K562 (cell line): ENCODE measurements around the gene MAPK8IP2. TPM values are rescaled to one million over a fixed set of nuclear protein-coding genes. Genes with fewer than 3 reads are reported as not detected.

Experiments
- ATAC-seq: fragments of 200-7000 bp; cut with Tn5 transposase; 3 replicates; pipeline ENCODE4 v1.9.1; 2020; ENCODE audit warnings: moderate library complexity
- BruUV-seq: library from RNA; stranded (reverse); fragments of 400-500 nt; replicated peaks from 2 replicates; lab custom pipeline; 2021; lab: Mats Ljungman, UMichigan
- CTCF ChIA-PET: fragments of 300-600 bp; formaldehyde crosslinking; extraction: SDS; loops from one replicate; lab custom pipeline; 2021; ENCODE audit warnings: low intra/inter-chr PET ratio; lab: Yijun Ruan, JAX
- POLR2A ChIA-PET: fragments of 300-600, 350-650 bp; sonication (Branson Sonifier 250); formaldehyde crosslinking; extraction: SDS; loops from one replicate; lab custom pipeline; 2021; ENCODE audit warnings: antibody characterized with exemption, inconsistent platforms; lab: Yijun Ruan, JAX
- DNase-seq, 4 experiments: peaks; one replicate each; pipeline versions ENCODE4 v3.0.0 to v3.0.0-alpha.2; 2011 to 2018; ENCODE audit warnings: low spot score in 3 of 4, mixed read lengths in 3 of 4; ENCODE audit errors: extremely low read depth in 1 of 4
- FAIRE-seq: peaks from 2 replicates; lab custom pipeline; 2011; peaks lifted over from hg19 to GRCh38; lab: Jason Lieb, UNC
- H2AFZ ChIP-seq: 2 replicates; pipeline ENCODE4 v1.6.0; 2011; ENCODE audit warnings: low read depth, low read length, control low read depth, inconsistent platforms
- H3K27ac ChIP-seq: fragments of 200-600 bp; 3 replicates; pipeline ENCODE4 v1.8.0; 2011; ENCODE audit warnings: low read depth, mild to moderate bottlenecking, control low read depth, inconsistent platforms, low read length, moderate library complexity, mixed read lengths; ENCODE audit errors: extremely low read depth
- H3K27me3 ChIP-seq, 2 experiments: fragments of 300-600 bp in 1 of 2; 2 replicates in 1 of 2; 3 replicates in 1 of 2; pipeline versions ENCODE4 v1.6.0 to v1.8.0; 2011; ENCODE audit warnings: inconsistent platforms in 2 of 2, low read length in 2 of 2, mild to moderate bottlenecking in 1 of 2, mixed read lengths in 1 of 2, moderate library complexity in 1 of 2; ENCODE audit not compliant: control insufficient read depth in 2 of 2, insufficient read depth in 2 of 2
- H3K36me3 ChIP-seq: fragments of 300-600 bp; 3 replicates; pipeline ENCODE4 v1.8.0; 2011; ENCODE audit warnings: mild to moderate bottlenecking, low read length, inconsistent platforms; ENCODE audit not compliant: control insufficient read depth, insufficient read depth
- H3K4me1 ChIP-seq, 2 experiments: fragments of 200-600 bp in 1 of 2; replicated peaks in 1 of 2; 2 replicates in 1 of 2; 3 replicates in 1 of 2; pipeline versions ENCODE4 v1.5.1 to v1.8.0; 2011; ENCODE audit warnings: inconsistent platforms in 2 of 2, low read length in 2 of 2, mild to moderate bottlenecking in 1 of 2, mixed read lengths in 1 of 2, moderate library complexity in 1 of 2; ENCODE audit not compliant: control insufficient read depth in 2 of 2, insufficient read depth in 2 of 2
- H3K4me2 ChIP-seq: 2 replicates; pipeline ENCODE4 v1.6.1; 2011; ENCODE audit warnings: low read length, control low read depth, inconsistent platforms, mixed read lengths; ENCODE audit not compliant: insufficient read depth
- H3K4me3 ChIP-seq: fragments of 200-600 bp; sonication (generic), shearing (Covaris generic); 2 replicates; pipeline ENCODE4 v1.5.1; 2016; ENCODE audit warnings: control low read depth, inconsistent platforms
- H3K79me2 ChIP-seq: fragments of 200-600 bp; 3 replicates; pipeline ENCODE4 v1.8.0; 2011; ENCODE audit warnings: low read length, inconsistent platforms; ENCODE audit not compliant: control insufficient read depth, insufficient read depth
- H3K9ac ChIP-seq, 2 experiments: 2 replicates each; pipeline versions ENCODE4 v1.6.0 to v1.6.1; 2011; ENCODE audit warnings: low read depth in 2 of 2, low read length in 2 of 2, control low read depth in 1 of 2, inconsistent platforms in 1 of 2, mild to moderate bottlenecking in 1 of 2, mixed read lengths in 1 of 2; ENCODE audit not compliant: insufficient read depth in 1 of 2
- H3K9me1 ChIP-seq: one replicate; pipeline ENCODE4 v1.6.0; 2011; ENCODE audit warnings: inconsistent platforms, mild to moderate bottlenecking, low read length, moderate library complexity; ENCODE audit not compliant: control insufficient read depth, insufficient read depth
- H3K9me3 ChIP-seq: replicated peaks from 2 replicates; pipeline ENCODE4 v1.5.1; 2011; ENCODE audit warnings: low read depth, low read length, inconsistent platforms; ENCODE audit not compliant: control insufficient read depth, insufficient read depth
- H4K20me1 ChIP-seq: replicated peaks from 2 replicates; pipeline ENCODE4 v1.6.1; 2011; ENCODE audit warnings: low read length, inconsistent platforms, mixed read lengths; ENCODE audit not compliant: control insufficient read depth, insufficient read depth
- CHD1 ChIP-seq: fragments of 200-600 bp; sonication (generic); IDR thresholded peaks from one replicate; pipeline ENCODE4 v1.6.1; 2012; ENCODE audit warnings: mild to moderate bottlenecking, moderate library complexity, low read length, inconsistent platforms
- ESRRB ChIP-seq: fragments of 250-450 bp; sonication (Bioruptor Pico); IDR thresholded peaks from 2 replicates; pipeline ENCODE4 v1.5.0; 2020; ENCODE audit warnings: mild to moderate bottlenecking, moderate library complexity, borderline replicate concordance
- FOXA1 ChIP-seq: fragments of 450-650 bp; IDR thresholded peaks from 2 replicates; pipeline ENCODE4 v1.6.1; 2016; ENCODE audit warnings: mild to moderate bottlenecking, borderline replicate concordance
- GABPB1 ChIP-seq: sonication (generic); formaldehyde crosslinking; IDR thresholded peaks from 2 replicates; pipeline ENCODE4 v1.8.0; 2022; ENCODE audit warnings: mild to moderate bottlenecking, missing genetic modification reagents
- HNRNPH1 ChIP-seq: fragments of 200-400 bp; formaldehyde crosslinking; optimal IDR thresholded peaks from 2 replicates; pipeline ENCODE3; 2017; ENCODE audit warnings: low read depth, mild to moderate bottlenecking, low read length, moderate library complexity
- MTA3 ChIP-seq: fragments of 450-650 bp; formaldehyde crosslinking; IDR thresholded peaks from 2 replicates; pipeline ENCODE4 v1.6.1; 2017; ENCODE audit warnings: mild to moderate bottlenecking, borderline replicate concordance
- NONO ChIP-seq, 2 experiments: fragments of 200-400 bp in 1 of 2; fragments of 450-650 bp in 1 of 2; formaldehyde crosslinking in 1 of 2; IDR thresholded peaks; 2 replicates each; pipeline ENCODE4 v1.6.1; 2017; ENCODE audit warnings: low read depth in 2 of 2, mild to moderate bottlenecking in 2 of 2, moderate library complexity in 2 of 2, low read length in 1 of 2
- ZNF134 ChIP-seq: fragments of 250-450 bp; sonication (Bioruptor Pico); conservative IDR thresholded peaks from 2 replicates; pipeline ENCODE4 v1.4.0; 2020
- ZNF324 ChIP-seq: fragments of 250-450 bp; sonication (Bioruptor Pico); IDR thresholded peaks from 2 replicates; pipeline ENCODE4 v1.4.0; 2020; ENCODE audit warnings: mild to moderate bottlenecking
- WGBS: fragments of 100-300 bp; shearing (Covaris generic); methylation state at CpG from one replicate; pipeline ENCODE4 v1.1.6; 2016; ENCODE audit warnings: low coverage, mixed read lengths; ENCODE audit not compliant: insufficient coverage; ENCODE audit errors: missing lambda C conversion rate; 5-methylcytosine and 5-hydroxymethylcytosine counted together
- in situ Hi-C: fragments of 300-500 bp; cut with MboI; formaldehyde crosslinking; loops from 4 replicates; pipeline ENCODE4 v1.15.0; 2018; ENCODE audit warnings: inconsistent platforms, mixed read lengths
- intact Hi-C: fragments of 100-400 bp; cut with micrococcal nuclease; formaldehyde crosslinking; loops from 2 replicates; pipeline ENCODE4 v1.14.2; 2022
- polyA plus RNA-seq, 8 experiments: library from polyadenylated mRNA; depleted of rRNA in 4 of 8; stranded (reverse) in 5 of 8; unstranded in 3 of 8; fragments of >200 nt; fragmentation: Nextera tagmentation in 2 of 8; fragmentation: Illumina TruSeq in 1 of 8; extraction: Ambion mirVana in 2 of 8; extraction: Trizol in 1 of 8; gene quantifications; 2 replicates each; pipeline versions ENCODE4 v1.2.1 to v1.2.3, GENCODE V29; 2011 to 2014; ENCODE audit warnings: inconsistent platforms in 1 of 8, missing spikeins in 1 of 8
- total RNA-seq, 7 experiments: library from RNA; depleted of rRNA in 6 of 7; stranded (reverse); fragments of >200 nt in 6 of 7; fragmentation: Illumina TruSeq in 2 of 7; extraction: Trizol in 2 of 7; gene quantifications; 2 replicates each; pipeline versions ENCODE4 v1.2.1 to v1.2.3, GENCODE V29; 2011 to 2021; ENCODE audit warnings: low replicate concordance in 1 of 7

Gene MAPK8IP2
- total and polyA plus RNA-seq, 9 of the 15 experiments (the other 6 are each of a cell fraction or from before 2014, with no cell fraction given), result 0.01 to 0.47 (median 0.07) TPM; not detected in 2

DNA sequence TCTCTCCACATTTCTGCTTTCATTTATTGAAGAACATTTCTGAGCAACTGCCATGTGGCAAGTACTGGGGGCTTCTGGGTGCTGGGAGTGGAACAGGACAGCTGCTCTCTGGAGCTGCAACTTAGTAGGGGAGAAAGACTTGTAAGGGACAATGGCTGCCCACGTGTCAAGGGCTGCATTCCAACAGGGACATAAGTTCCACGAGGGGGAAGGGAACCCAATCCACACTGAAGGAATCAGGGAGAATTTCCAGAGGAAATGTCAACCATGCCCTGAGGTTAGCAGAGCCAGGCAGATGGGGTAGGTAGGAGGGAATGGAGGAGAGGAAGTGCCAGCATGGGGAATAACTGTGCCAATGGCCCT, 1.7 kb downstream of the MAPK8IP2 start:
- POLR2A ChIA-PET, result no interaction called here
- DNase-seq (no peak), ATAC-seq (no peak), FAIRE-seq (no peak)
- in situ Hi-C loops (no loop called here), intact Hi-C loops (no loop called here)
- no peak overlapping the region for H3K4me2 ChIP-seq
- WGBS, result 0% methylated on average over 2 of the region's 2 CpGs
- CTCF ChIA-PET, result no interaction called here
- H3K9me3 ChIP-seq, result no peaks in the 10 kb centered on the region
- peaks cover 3% of the 10 kb centered on the region; the same call in 1 of the 2 replicates for H4K20me1 ChIP-seq
- no peaks in the 10 kb centered on the region for H3K79me2 ChIP-seq
- H3K9ac ChIP-seq, result no peak overlapping the region
- no peak overlapping the region for H3K4me3 ChIP-seq
- BruUV-seq, result no TSS peak
- no peak overlapping the region for H2AFZ ChIP-seq
- H3K36me3 ChIP-seq, result no peaks in the 10 kb centered on the region
- H3K4me1 ChIP-seq, result peaks cover 0 to 17% of the 10 kb centered on the region in 2 experiments; a peak in 2 of 5 replicates
- H3K27ac ChIP-seq, result no peak overlapping the region
- TF ChIP-seq ESRRB (CRISPR knock-in tag) (no peak), CHD1 (no peak), ZNF324 (CRISPR knock-in tag) (no peak), FOXA1 (no peak), MTA3 (no peak), NONO (IDR thresholded peaks at IDR 0.05; ENCODE audit: low read depth in 2 of 2, low read length in 1 of 2) (no peak), GABPB1 (CRISPR knock-in tag) (no peak), ZNF134 (CRISPR knock-in tag) (no peak), HNRNPH1 (no peak)
- H3K9me1 ChIP-seq, result no peaks in the 10 kb centered on the region
- peaks cover 13 to 58% of the 10 kb centered on the region in 2 experiments; a peak in 4 of 5 replicates for H3K27me3 ChIP-seq
